Mesenchymal stem cell (in vitro differentiated cells and primary cell): ENCODE measurements around the gene ENG.

ENCODE experiments used
- DNase-seq: peaks from one replicate; pipeline ENCODE4 v3.0.0-alpha.2; 2013
- H2AFZ ChIP-seq: one replicate; pipeline ENCODE4 v1.6.1; 2013; ENCODE audit warnings: low read depth, mild to moderate bottlenecking, control low read depth, inconsistent platforms, low read length, moderate library complexity
- H2AK5ac ChIP-seq: 2 replicates; pipeline ENCODE4 v1.6.1; 2013; ENCODE audit warnings: low read length, moderate library complexity, mild to moderate bottlenecking, inconsistent platforms; ENCODE audit not compliant: severe bottlenecking
- H2BK120ac ChIP-seq: one replicate; pipeline ENCODE4 v1.6.1; 2013; ENCODE audit warnings: low read depth, mild to moderate bottlenecking, inconsistent platforms, low read length, moderate library complexity
- H2BK12ac ChIP-seq, 2 experiments: one replicate each; pipeline ENCODE4 v1.6.1; 2013; ENCODE audit warnings: inconsistent platforms in 2 of 2, low read length in 2 of 2, mild to moderate bottlenecking in 2 of 2, moderate library complexity in 2 of 2, control low read depth in 1 of 2
- H2BK15ac ChIP-seq: one replicate; pipeline ENCODE4 v1.6.1; 2013; ENCODE audit warnings: mild to moderate bottlenecking, low read depth, inconsistent platforms; ENCODE audit not compliant: poor library complexity, severe bottlenecking
- H2BK5ac ChIP-seq: 2 replicates; pipeline ENCODE4 v1.6.1; 2013; ENCODE audit warnings: low read depth, mild to moderate bottlenecking, low read length, control low read depth, inconsistent platforms; ENCODE audit not compliant: poor library complexity, severe bottlenecking
- H3K14ac ChIP-seq, 2 experiments: one replicate each; pipeline ENCODE4 v1.6.1; 2013; ENCODE audit warnings: inconsistent platforms in 2 of 2, low read length in 2 of 2, control low read depth in 1 of 2, mild to moderate bottlenecking in 1 of 2, moderate library complexity in 1 of 2
- H3K18ac ChIP-seq, 2 experiments: one replicate each; pipeline ENCODE4 v1.6.1; 2013; ENCODE audit warnings: inconsistent platforms in 2 of 2, low read length in 2 of 2, control low read depth in 1 of 2, low read depth in 1 of 2, mild to moderate bottlenecking in 1 of 2
- H3K23ac ChIP-seq, 2 experiments: one replicate each; pipeline ENCODE4 v1.6.1; 2013; ENCODE audit warnings: inconsistent platforms in 2 of 2, low read length in 2 of 2, mild to moderate bottlenecking in 2 of 2, moderate library complexity in 2 of 2, control low read depth in 1 of 2
- H3K27ac ChIP-seq: 2 replicates; pipeline ENCODE4 v1.5.1; 2013; ENCODE audit warnings: mild to moderate bottlenecking, moderate library complexity, low read length, control low read depth, inconsistent platforms; ENCODE audit not compliant: poor library complexity, severe bottlenecking
- H3K27me3 ChIP-seq, 2 experiments: 2 replicates each; pipeline versions ENCODE4 v1.6.1 to v1.7.0; 2013; ENCODE audit warnings: low read length in 2 of 2, mild to moderate bottlenecking in 2 of 2, moderate library complexity in 2 of 2, control low read depth in 1 of 2, inconsistent platforms in 1 of 2; ENCODE audit not compliant: control insufficient read depth in 1 of 2, insufficient read depth in 1 of 2
- H3K36me3 ChIP-seq, 2 experiments: 2 replicates each; pipeline versions ENCODE4 v1.6.1 to v1.7.0; 2013; ENCODE audit warnings: low read length in 2 of 2, control low read depth in 1 of 2, inconsistent platforms in 1 of 2, low read depth in 1 of 2, mild to moderate bottlenecking in 1 of 2; ENCODE audit not compliant: insufficient read depth in 2 of 2, control insufficient read depth in 1 of 2
- H3K4ac ChIP-seq, 2 experiments: one replicate each; pipeline ENCODE4 v1.6.1; 2013; ENCODE audit warnings: inconsistent platforms in 2 of 2, low read length in 2 of 2, mild to moderate bottlenecking in 2 of 2, moderate library complexity in 2 of 2, control low read depth in 1 of 2, low read depth in 1 of 2
- H3K4me1 ChIP-seq: 2 replicates; pipeline ENCODE4 v1.6.1; 2013; ENCODE audit warnings: low read depth, low read length, control low read depth; ENCODE audit not compliant: control insufficient read depth, insufficient read depth
- H3K4me2 ChIP-seq: 2 replicates; pipeline ENCODE4 v1.6.1; 2013; ENCODE audit warnings: low read length, mild to moderate bottlenecking, inconsistent platforms; ENCODE audit not compliant: poor library complexity, severe bottlenecking
- H3K4me3 ChIP-seq, 2 experiments: 2 replicates each; pipeline versions ENCODE4 v1.5.1 to v1.7.0; 2013; ENCODE audit warnings: low read length in 2 of 2, mild to moderate bottlenecking in 2 of 2, control low read depth in 1 of 2, low read depth in 1 of 2; ENCODE audit not compliant: insufficient read depth in 1 of 2
- H3K79me1 ChIP-seq: replicated peaks from 2 replicates; pipeline ENCODE4 v1.6.1; 2013; ENCODE audit warnings: mild to moderate bottlenecking, control low read depth, low read length, inconsistent platforms; ENCODE audit not compliant: poor library complexity, severe bottlenecking
- H3K9ac ChIP-seq: 2 replicates; pipeline ENCODE4 v1.7.0; 2013; ENCODE audit warnings: mild to moderate bottlenecking, low read length, moderate library complexity
- H3K9me3 ChIP-seq: 2 replicates; pipeline ENCODE4 v1.7.0; 2013; ENCODE audit warnings: mild to moderate bottlenecking, low read length; ENCODE audit not compliant: control insufficient read depth
- H4K8ac ChIP-seq: one replicate; pipeline ENCODE4 v1.6.1; 2013; ENCODE audit warnings: inconsistent platforms, mild to moderate bottlenecking, low read length, moderate library complexity
- H4K91ac ChIP-seq: one replicate; pipeline ENCODE4 v1.6.1; 2013; ENCODE audit warnings: mild to moderate bottlenecking, low read length, inconsistent platforms
- WGBS: methylation state at CpG from one replicate; pipeline ENCODE4 v1.1.7; 2013; ENCODE audit warnings: mixed read lengths; 5-methylcytosine and 5-hydroxymethylcytosine counted together

Gene ENG

DNA sequence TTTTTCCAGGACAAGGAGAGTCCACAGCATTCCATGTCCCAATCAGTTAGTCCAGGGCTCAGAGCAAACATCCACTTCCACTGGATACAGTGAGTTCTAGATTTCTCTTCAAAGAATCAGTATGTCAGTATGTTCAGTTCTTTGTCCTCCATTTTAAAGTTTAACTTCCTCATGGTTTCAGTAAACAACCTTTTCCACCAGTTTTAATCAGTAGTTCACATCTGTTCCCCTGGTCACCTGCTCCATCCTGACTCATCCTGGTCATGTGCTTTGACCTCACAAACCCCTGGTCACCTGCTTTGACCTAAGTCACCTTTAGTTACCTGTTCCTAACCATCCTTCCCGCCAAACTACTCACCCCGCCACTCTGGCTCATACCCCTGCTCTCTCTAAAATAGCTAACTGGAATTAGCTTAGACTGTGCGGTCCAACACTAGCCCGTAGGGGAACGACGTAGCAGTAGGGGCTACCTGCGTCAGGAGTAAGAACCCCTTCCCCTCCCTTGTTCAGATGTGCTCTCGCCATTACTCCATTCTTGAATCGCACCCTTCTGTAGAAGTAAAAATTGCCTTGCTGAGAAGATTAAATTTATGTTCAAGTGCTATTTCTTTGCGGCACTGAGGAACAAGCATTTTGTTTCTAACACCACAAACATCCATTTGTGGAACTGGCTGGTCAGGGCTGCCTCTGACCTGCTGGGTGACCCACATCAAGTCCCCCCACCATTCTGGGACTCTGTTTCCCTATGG, 5.5 kb downstream of the ENG start:
- H3K27me3 ChIP-seq = no peaks in the 10 kb centered on the region
- H4K91ac ChIP-seq = peak overlapping the region; percentile 46
- no peak overlapping the region for H3K14ac ChIP-seq
- no peak overlapping the region for H2BK12ac ChIP-seq
- no peak overlapping the region for H3K9ac ChIP-seq
- no peak overlapping the region for H2BK120ac ChIP-seq
- no peak overlapping the region for H2AK5ac ChIP-seq
- no peak overlapping the region for H3K4me2 ChIP-seq
- H3K4me3 ChIP-seq = peak overlapping the region in 1 of 2 experiments; percentile 30
- no peak overlapping the region for H2BK5ac ChIP-seq
- H2BK15ac ChIP-seq = no peak overlapping the region
- H3K9me3 ChIP-seq = peaks cover 14% of the 10 kb centered on the region
- WGBS = 98% methylated on average over 7 of the region's 10 CpGs
- H3K18ac ChIP-seq = peak overlapping the region in 1 of 2 experiments; percentile 13
- peaks cover 20% of the 10 kb centered on the region for H3K79me1 ChIP-seq
- no peak overlapping the region for H3K23ac ChIP-seq
- H4K8ac ChIP-seq = no peak overlapping the region
- no peak overlapping the region for H3K27ac ChIP-seq
- H3K4me1 ChIP-seq = peaks cover 33% of the 10 kb centered on the region
- H2AFZ ChIP-seq = no peak overlapping the region
- no peak for DNase-seq
- H3K36me3 ChIP-seq = peaks cover 17 to 57% of the 10 kb centered on the region in 2 experiments
- H3K4ac ChIP-seq = no peak overlapping the region

DNA sequence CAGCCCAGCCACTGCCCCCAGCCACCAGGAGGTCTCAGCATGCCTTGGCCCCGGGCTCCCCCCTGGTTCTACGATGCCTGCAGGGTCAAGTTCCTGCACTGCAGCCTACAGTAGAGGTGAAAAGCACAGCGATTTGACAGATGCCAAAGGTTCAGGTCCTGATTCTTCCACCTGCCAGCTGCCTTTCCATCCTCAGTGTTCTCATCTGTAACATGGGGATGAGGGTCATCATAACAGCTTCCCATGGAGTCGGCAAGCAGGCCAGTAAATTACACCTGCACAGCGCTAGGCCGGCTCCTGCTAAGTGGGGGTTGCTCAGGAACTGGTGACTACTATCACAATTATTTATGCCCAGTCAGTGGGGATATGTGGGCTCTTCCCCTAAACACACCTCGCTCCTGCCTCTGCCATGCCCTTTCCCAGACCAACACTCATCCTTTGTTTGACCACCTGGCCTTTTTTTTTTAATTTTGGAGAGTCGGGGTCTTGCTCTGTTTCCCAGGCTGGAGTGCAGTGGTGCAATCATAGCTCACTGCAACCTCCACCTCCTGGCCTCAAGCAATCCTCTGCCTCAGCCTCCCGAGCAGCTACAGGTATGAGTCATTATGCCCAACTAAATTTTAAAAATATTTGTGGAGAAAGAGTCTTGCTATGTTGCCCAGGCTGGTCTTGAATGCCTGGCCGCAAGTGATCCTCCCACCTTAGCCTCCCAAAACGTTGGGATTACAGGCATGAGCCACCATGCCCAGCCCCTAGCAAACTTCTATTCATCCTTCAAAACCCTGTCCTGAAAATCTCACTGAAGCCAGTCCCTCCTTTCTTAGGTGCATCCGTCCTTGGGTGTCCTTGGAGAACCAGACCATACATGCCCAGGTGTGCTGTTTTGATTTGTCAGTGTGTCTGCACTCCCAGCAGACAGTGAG, 6.4 kb downstream of the ENG start:
- H3K4me1 ChIP-seq = peaks cover 27% of the 10 kb centered on the region
- no peak overlapping the region for H4K8ac ChIP-seq
- H3K9ac ChIP-seq = peak overlapping the region; percentile 60
- H3K27me3 ChIP-seq = no peaks in the 10 kb centered on the region
- peak overlapping the region in 1 of 2 experiments; percentile 50 for H3K4me3 ChIP-seq
- no peak overlapping the region for H2AK5ac ChIP-seq
- H3K4me2 ChIP-seq = no peak overlapping the region
- DNase-seq = no peak
- no peak overlapping the region for H2AFZ ChIP-seq
- H3K27ac ChIP-seq = no peak overlapping the region
- H3K9me3 ChIP-seq = peaks cover 14% of the 10 kb centered on the region
- H2BK5ac ChIP-seq = no peak overlapping the region
- H3K18ac ChIP-seq = peak overlapping the region in 1 of 2 experiments; percentile 37
- no peak overlapping the region for H2BK15ac ChIP-seq
- WGBS = 84% methylated on average over 11 of the region's 12 CpGs
- H2BK120ac ChIP-seq = no peak overlapping the region
- peaks cover 18 to 60% of the 10 kb centered on the region in 2 experiments for H3K36me3 ChIP-seq
- H3K4ac ChIP-seq = peak overlapping the region in 1 of 2 experiments; percentile 44
- peak overlapping the region; percentile 7 to 45 for H2BK12ac ChIP-seq
- H3K23ac ChIP-seq = no peak overlapping the region
- H3K79me1 ChIP-seq = peaks cover 21% of the 10 kb centered on the region
- no peak overlapping the region for H3K14ac ChIP-seq
- peak overlapping the region; percentile 5 for H4K91ac ChIP-seq

DNA sequence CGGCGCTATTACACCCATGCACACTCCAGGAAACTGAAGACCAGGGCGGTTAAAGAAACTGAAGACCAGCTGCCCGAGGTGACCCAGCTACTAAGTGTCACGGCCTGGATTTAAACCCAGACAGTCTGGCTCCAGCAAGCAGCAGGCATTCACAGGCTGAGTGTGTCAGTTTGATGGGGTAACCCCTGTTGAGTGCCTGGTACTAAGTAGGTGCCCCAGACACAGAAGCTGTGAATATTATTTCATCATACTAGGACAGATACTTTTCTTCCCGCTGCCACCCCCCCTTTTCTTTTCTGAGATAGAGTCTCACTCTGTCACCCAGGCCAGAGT, 7.3 kb downstream of the ENG start:
- H3K4me1 ChIP-seq = peaks cover 19% of the 10 kb centered on the region

More for the DNA sequence above, 7.3 kb downstream of the ENG start:
- peak overlapping the region; percentile 37 to 63 for H3K18ac ChIP-seq
- H2AFZ ChIP-seq = no peak overlapping the region
- peak overlapping the region; percentile 23 for H2BK120ac ChIP-seq
- H3K36me3 ChIP-seq = peaks cover 24 to 56% of the 10 kb centered on the region in 2 experiments
- H3K9me3 ChIP-seq = peaks cover 14% of the 10 kb centered on the region
- no peak overlapping the region for H2BK5ac ChIP-seq
- H3K27me3 ChIP-seq = no peaks in the 10 kb centered on the region
- no peak overlapping the region for H3K4me2 ChIP-seq
- H3K23ac ChIP-seq = no peak overlapping the region
- H2BK15ac ChIP-seq = peak overlapping the region; percentile 31
- peak overlapping the region in 1 of 2 experiments; percentile 57 for H2BK12ac ChIP-seq
- peak overlapping the region; percentile 45 for H2AK5ac ChIP-seq
- H4K91ac ChIP-seq = no peak overlapping the region
- no peak overlapping the region for H3K14ac ChIP-seq
- 54% methylated on average over 6 of the region's 6 CpGs for WGBS
- peak overlapping the region in 1 of 2 experiments; percentile 50 for H3K4me3 ChIP-seq
- H3K79me1 ChIP-seq = peaks cover 24% of the 10 kb centered on the region
- H3K9ac ChIP-seq = peak overlapping the region; percentile 60
- DNase-seq = peak; percentile 86
- no peak overlapping the region for H4K8ac ChIP-seq
- H3K27ac ChIP-seq = peak overlapping the region; percentile 9
- peak overlapping the region; percentile 34 to 50 for H3K4ac ChIP-seq
